ENCODE results near the gene PRR15L.
"Not testable (repeated sequence)": the region's sequence is repeated elsewhere in the genome, so short reads cannot be mapped to it uniquely, and the experiment has no call there.

PRR15L gene

DNA sequence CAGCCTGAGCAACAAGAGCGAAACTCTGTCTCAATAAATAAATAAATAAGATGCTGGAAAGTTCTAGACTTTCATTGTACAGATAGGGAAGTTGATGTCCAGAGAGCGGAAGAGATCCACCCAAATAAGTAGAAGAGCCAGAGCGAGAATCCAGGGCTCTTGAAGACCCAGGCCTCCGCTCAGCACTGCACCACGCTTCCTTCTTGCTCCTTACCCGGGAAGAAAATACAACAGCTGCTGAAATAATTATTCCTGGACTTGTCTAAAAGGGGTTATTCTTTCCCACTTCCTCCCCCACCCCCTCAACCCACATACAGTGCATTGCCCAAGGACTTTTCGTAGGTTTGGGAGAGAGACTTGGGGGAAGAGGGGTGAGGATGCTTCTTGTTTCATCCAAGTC is 39.9 kb upstream of the PRR15L start:
- no peak overlapping the region for H3K27ac ChIP-seq (ENCODE audit: low read length)
- peaks cover 40% of the 10 kb centered on the region for H3K4me1 ChIP-seq (ENCODE audit: control insufficient read depth, low read depth, low read length)
- H3K27me3 ChIP-seq (ENCODE audit: control insufficient read depth, insufficient read depth, low read length): no peaks in the 10 kb centered on the region
- H3K4me3 ChIP-seq (ENCODE audit: low read length): no peak overlapping the region
- no peaks in the 10 kb centered on the region for H3K9me3 ChIP-seq (ENCODE audit: control insufficient read depth, low read depth, low read length)
- H3K36me3 ChIP-seq (ENCODE audit: control insufficient read depth, low read depth, low read length): no peaks in the 10 kb centered on the region
- no peak overlapping the region for H3K9ac ChIP-seq (ENCODE audit: low read length)

DNA sequence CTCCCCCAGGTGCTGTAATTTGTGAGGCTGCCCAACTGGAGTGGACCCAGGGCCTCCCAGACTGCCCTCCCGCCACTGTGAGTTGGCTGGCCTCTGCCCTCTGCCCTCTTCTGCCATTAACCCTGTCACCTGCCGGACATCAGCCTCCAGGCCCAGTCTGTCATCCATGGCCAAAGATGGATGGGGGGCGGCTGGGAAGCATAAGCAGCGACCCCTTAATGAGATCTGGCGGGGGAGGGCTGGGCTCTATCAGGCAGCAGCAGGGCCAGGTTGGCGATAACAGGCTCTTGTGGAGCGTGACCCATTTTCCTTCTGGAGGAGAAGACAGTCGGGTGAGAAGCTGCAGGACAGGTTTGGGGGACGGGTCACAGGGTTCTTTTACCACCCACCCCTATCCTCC is 38.5 kb upstream of the PRR15L start:
- Histone ChIP-seq H3K9me3 (ENCODE audit: control insufficient read depth, low read depth, low read length) (no peaks in the 10 kb centered on the region), H3K27me3 (ENCODE audit: control insufficient read depth, insufficient read depth, low read length) (no peaks in the 10 kb centered on the region), H3K4me3 (ENCODE audit: low read length) (no peak overlapping the region), H3K36me3 (ENCODE audit: control insufficient read depth, low read depth, low read length) (no peaks in the 10 kb centered on the region), H3K4me1 (ENCODE audit: control insufficient read depth, low read depth, low read length) (peaks cover 38% of the 10 kb centered on the region), H3K27ac (ENCODE audit: low read length) (no peak overlapping the region), H3K9ac (ENCODE audit: low read length) (no peak overlapping the region)

DNA sequence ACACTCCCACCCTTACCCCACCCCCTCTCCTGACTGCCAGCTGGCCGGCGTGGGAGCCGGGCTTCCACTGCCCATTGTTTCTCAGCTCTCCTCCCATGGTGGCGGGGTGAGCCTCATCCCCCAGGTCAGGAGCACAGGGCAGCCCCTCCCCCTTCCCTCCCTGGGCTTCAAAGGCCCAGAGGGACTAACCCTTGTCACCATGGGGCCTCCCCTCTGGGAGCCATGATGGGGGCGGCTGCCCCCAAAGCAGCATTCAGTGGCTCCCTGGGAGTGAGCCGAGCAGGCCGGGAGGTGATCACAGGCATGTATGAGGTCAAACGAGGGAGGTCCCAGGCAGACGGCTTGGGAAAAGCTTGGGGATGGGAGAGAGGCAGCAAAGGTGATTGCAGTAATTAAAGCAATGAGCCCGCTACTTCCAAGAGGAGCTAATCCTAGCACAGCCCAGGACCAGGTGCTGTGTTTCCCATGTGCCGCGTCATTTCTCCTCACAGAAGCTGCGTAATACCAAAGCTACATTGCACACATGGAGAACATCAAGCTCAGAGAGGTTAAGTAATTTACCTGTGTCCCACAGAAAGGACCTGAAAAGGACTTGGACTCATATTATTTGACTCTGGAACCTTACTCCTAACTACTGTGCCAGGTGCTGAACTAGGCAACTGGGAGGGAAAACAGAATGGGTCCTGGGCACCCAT is 37.7 kb upstream of the PRR15L start:
- no peak overlapping the region for H3K9ac ChIP-seq (ENCODE audit: low read length)

DNA sequence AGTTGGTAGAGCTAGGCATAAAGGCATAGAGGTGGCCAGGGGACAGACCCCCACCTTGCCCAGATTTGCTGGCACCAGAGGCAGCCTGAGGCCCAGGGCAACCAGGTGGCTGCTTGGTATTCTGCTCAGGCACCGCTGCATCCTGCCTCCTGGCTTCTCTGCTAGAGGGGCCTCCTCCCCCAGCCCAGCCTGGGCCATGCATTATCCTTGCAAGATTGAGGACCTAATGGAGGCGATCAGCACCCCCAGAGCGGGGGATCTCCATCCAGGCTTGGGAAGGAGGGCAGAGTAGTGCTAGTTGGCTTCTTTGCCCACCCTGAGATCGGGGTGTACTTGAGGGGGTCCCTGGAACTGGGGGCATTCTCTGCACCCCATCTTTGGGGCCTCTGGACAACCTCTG is 37.0 kb upstream of the PRR15L start:
- H3K9ac ChIP-seq (ENCODE audit: low read length): no peak overlapping the region
- H3K9me3 ChIP-seq (ENCODE audit: control insufficient read depth, low read depth, low read length): no peaks in the 10 kb centered on the region
- no peak overlapping the region for H3K27ac ChIP-seq (ENCODE audit: low read length)
- H3K27me3 ChIP-seq (ENCODE audit: control insufficient read depth, insufficient read depth, low read length): no peaks in the 10 kb centered on the region
- no peaks in the 10 kb centered on the region for H3K36me3 ChIP-seq (ENCODE audit: control insufficient read depth, low read depth, low read length)
- peaks cover 43% of the 10 kb centered on the region for H3K4me1 ChIP-seq (ENCODE audit: control insufficient read depth, low read depth, low read length)
- H3K4me3 ChIP-seq (ENCODE audit: low read length): no peak overlapping the region

More for the DNA sequence above, 37.7 kb upstream of the PRR15L start:
- H3K27ac ChIP-seq (ENCODE audit: low read length): no peak overlapping the region
- H3K9me3 ChIP-seq (ENCODE audit: control insufficient read depth, low read depth, low read length): no peaks in the 10 kb centered on the region
- no peak overlapping the region for H3K4me3 ChIP-seq (ENCODE audit: low read length)
- H3K4me1 ChIP-seq (ENCODE audit: control insufficient read depth, low read depth, low read length): peaks cover 44% of the 10 kb centered on the region
- no peaks in the 10 kb centered on the region for H3K27me3 ChIP-seq (ENCODE audit: control insufficient read depth, insufficient read depth, low read length)
- H3K36me3 ChIP-seq (ENCODE audit: control insufficient read depth, low read depth, low read length): no peaks in the 10 kb centered on the region

DNA sequence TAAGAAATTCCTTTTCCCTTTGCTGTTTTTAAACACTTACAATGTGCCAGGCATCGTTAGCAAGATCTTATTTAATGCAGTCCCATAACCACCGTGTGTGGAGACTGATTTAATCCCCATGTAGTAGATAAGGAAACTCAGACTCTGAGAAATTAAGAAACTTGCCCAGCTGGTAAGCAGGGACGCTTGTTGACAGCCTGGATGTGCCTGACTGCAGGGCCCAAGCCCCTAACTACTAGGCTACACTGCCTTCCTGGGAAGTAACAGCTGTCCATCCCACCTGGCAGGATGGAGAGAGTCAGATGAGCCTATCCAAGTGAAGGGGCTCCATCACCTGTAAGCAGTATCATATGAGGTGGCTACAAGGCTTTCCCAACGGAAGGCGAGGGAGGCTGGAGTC is 36.3 kb upstream of the PRR15L start:
- H3K4me1 ChIP-seq (ENCODE audit: control insufficient read depth, low read depth, low read length): peaks cover 40% of the 10 kb centered on the region
- no peak overlapping the region for H3K9ac ChIP-seq (ENCODE audit: low read length)
- H3K27ac ChIP-seq (ENCODE audit: low read length): no peak overlapping the region
- no peaks in the 10 kb centered on the region for H3K9me3 ChIP-seq (ENCODE audit: control insufficient read depth, low read depth, low read length)
- H3K27me3 ChIP-seq (ENCODE audit: control insufficient read depth, insufficient read depth, low read length): no peaks in the 10 kb centered on the region
- no peaks in the 10 kb centered on the region for H3K36me3 ChIP-seq (ENCODE audit: control insufficient read depth, low read depth, low read length)
- H3K4me3 ChIP-seq (ENCODE audit: low read length): no peak overlapping the region

DNA sequence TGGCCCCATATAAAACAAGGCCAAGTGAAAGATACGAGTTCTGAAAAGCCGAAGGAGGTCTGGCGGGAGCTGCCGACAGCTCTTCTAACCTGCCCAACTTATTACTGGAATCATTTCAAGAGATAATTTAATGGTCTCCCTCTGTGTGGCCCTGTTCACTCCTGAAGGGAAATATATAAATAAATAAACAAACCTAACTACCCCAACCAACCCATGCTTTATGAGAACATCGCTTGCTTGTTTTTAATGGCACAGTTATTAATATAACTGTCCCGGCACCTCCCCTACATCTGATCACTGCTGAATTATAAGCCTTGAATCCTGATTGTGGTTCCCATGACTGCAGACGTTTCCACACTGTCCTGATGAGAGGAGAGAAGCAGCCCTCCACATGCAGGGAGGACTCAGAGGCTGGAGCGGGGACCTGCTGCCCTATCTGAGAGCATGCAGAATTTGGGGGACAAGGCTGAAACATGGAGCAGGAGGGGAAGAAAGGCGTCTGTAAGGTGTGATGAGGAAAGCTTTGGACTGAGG is 35.4 kb upstream of the PRR15L start:
- no peaks in the 10 kb centered on the region for H3K36me3 ChIP-seq (ENCODE audit: control insufficient read depth, low read depth, low read length)
- no peak overlapping the region for H3K9ac ChIP-seq (ENCODE audit: low read length)
- H3K4me3 ChIP-seq (ENCODE audit: low read length): no peak overlapping the region
- no peaks in the 10 kb centered on the region for H3K27me3 ChIP-seq (ENCODE audit: control insufficient read depth, insufficient read depth, low read length)
- no peak overlapping the region for H3K27ac ChIP-seq (ENCODE audit: low read length)
- peaks cover 40% of the 10 kb centered on the region for H3K4me1 ChIP-seq (ENCODE audit: control insufficient read depth, low read depth, low read length)
- H3K9me3 ChIP-seq (ENCODE audit: control insufficient read depth, low read depth, low read length): no peaks in the 10 kb centered on the region

DNA sequence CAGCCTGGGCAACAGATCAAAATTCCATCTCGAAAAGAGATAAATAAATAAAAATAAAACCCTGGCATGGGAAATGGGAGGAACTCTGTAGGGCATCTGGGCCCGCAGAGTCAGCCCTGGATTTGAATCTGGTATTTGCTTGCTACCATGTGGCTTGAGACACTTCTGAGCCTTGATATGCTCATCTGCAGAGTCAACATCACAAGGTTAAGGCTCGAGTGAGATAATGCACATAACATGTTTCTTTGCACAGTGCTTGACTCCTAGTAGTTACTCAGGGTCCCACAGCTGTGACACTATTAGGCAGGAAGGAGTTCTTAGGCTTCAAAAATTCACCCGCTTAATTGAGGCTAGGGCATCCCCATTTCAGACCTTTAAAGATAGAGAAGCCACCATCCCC is 34.5 kb upstream of the PRR15L start:
- Histone ChIP-seq H3K4me3 (ENCODE audit: low read length) (no peak overlapping the region), H3K36me3 (ENCODE audit: control insufficient read depth, low read depth, low read length) (no peaks in the 10 kb centered on the region), H3K4me1 (ENCODE audit: control insufficient read depth, low read depth, low read length) (peaks cover 48% of the 10 kb centered on the region), H3K27ac (ENCODE audit: low read length) (no peak overlapping the region), H3K9ac (ENCODE audit: low read length) (no peak overlapping the region), H3K27me3 (ENCODE audit: control insufficient read depth, insufficient read depth, low read length) (no peaks in the 10 kb centered on the region), H3K9me3 (ENCODE audit: control insufficient read depth, low read depth, low read length) (no peaks in the 10 kb centered on the region)

DNA sequence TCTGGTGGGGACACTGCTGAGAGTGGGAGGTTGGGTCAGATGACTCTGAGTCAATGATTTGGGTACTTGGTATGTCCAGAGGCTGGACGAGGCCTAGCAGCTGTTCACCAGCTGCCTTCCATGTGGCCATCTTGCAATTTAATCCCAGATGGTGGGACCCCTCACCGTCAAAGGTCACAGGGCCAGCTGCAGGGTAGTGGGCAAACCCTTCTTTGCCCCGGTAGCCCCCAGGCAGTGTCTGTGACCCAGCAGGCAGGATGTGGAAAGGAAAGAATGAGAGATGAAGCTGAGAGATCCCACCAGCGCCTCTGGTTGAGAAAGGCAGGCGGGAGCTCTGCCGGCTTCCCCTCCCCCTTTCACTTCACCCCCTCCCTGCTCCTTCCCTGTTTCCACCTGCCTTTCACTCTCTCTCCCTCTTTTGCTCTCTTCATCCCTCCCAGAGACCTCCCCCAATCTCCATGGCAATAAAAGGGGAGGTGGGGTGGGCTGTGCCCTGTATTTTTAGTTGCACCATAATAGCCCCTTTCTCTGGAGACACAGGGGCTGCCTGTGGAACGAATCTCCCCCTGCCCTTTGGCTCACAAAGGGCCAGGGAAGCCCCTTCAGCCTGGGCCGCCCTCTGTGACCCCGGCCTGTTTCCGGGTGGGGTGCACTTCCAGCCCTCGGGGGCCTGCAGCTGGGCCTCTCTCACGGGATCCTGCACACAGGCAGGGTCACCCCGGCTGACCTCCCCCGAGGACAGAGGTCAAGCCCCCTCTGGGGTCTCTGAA is 33.5 kb upstream of the PRR15L start:
- H3K4me3 ChIP-seq (ENCODE audit: low read length): peak overlapping the region; percentile 29
- no peaks in the 10 kb centered on the region for H3K36me3 ChIP-seq (ENCODE audit: control insufficient read depth, low read depth, low read length)
- no peak overlapping the region for H3K9ac ChIP-seq (ENCODE audit: low read length)
- H3K4me1 ChIP-seq (ENCODE audit: control insufficient read depth, low read depth, low read length): peaks cover 53% of the 10 kb centered on the region
- no peaks in the 10 kb centered on the region for H3K27me3 ChIP-seq (ENCODE audit: control insufficient read depth, insufficient read depth, low read length)
- no peaks in the 10 kb centered on the region for H3K9me3 ChIP-seq (ENCODE audit: control insufficient read depth, low read depth, low read length)
- H3K27ac ChIP-seq (ENCODE audit: low read length): no peak overlapping the region

DNA sequence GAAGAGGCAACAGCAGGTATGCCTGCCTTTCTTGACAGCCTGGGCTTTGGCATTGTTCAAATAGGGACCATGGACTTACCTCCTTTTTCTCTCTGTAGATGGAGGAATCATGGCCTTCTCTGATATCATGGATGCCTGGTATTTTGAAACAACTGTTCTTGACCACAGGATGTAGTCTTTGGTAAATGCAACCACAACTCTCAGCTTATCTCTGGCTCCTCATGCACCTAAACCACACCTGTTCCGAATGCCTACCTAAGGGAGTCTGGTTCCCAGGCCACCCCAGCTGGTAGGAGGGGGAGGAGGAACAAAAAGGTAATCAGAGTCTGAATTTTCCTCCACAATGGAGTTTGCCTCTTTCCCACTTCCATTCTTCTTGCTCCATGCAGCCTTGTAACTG is 32.0 kb upstream of the PRR15L start:
- Histone ChIP-seq H3K4me3 (ENCODE audit: low read length) (no peak overlapping the region), H3K27me3 (ENCODE audit: control insufficient read depth, insufficient read depth, low read length) (no peaks in the 10 kb centered on the region), H3K9ac (ENCODE audit: low read length) (no peak overlapping the region), H3K36me3 (ENCODE audit: control insufficient read depth, low read depth, low read length) (no peaks in the 10 kb centered on the region), H3K4me1 (ENCODE audit: control insufficient read depth, low read depth, low read length) (peaks cover 40% of the 10 kb centered on the region), H3K9me3 (ENCODE audit: control insufficient read depth, low read depth, low read length) (no peaks in the 10 kb centered on the region), H3K27ac (ENCODE audit: low read length) (no peak overlapping the region)

DNA sequence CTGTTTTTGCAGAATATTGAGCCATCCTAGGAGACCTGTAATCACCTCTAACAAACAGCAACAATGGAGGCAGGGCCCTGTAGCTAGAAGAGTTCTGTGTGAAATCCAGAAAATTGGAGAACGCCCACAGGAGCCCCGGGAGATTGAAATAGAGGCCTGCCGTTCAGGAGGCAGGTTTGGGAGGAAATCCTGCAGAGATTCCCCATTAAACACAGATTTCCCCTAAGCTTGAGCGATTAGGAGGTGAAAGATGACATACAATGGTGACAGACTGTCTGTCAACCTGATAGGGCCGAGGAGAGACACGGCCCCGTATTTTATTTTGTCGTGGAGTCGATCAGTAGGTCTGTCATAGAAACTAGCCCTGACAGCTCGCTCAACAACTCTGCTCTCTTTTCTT is 31.5 kb upstream of the PRR15L start:
- Histone ChIP-seq H3K27ac (ENCODE audit: low read length) (no peak overlapping the region), H3K4me3 (ENCODE audit: low read length) (no peak overlapping the region), H3K4me1 (ENCODE audit: control insufficient read depth, low read depth, low read length) (peaks cover 35% of the 10 kb centered on the region), H3K9me3 (ENCODE audit: control insufficient read depth, low read depth, low read length) (no peaks in the 10 kb centered on the region), H3K36me3 (ENCODE audit: control insufficient read depth, low read depth, low read length) (no peaks in the 10 kb centered on the region), H3K9ac (ENCODE audit: low read length) (no peak overlapping the region), H3K27me3 (ENCODE audit: control insufficient read depth, insufficient read depth, low read length) (no peaks in the 10 kb centered on the region)

DNA sequence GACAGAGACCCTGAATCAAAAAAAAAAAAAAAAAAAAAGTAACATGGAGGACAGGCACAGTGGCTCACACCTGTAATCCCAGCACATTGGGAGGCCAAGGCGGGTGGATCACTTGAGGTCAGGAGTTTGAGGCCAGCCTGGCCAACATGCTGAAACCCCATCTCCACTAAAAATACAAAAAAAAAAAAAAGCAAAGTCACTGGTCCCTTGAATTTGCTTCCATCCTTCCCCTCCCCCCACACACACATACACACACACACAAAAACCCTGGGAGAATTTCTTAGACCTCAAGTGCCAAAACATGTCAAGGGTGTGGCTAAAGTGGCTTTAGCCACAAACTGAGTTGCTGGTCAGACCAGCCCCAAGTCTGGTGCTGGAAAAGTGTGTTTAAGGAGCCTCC is 30.8 kb upstream of the PRR15L start:
- H3K9me3 ChIP-seq (ENCODE audit: control insufficient read depth, low read depth, low read length); H3K9ac ChIP-seq (ENCODE audit: low read length); H3K4me3 ChIP-seq (ENCODE audit: low read length); H3K36me3 ChIP-seq (ENCODE audit: control insufficient read depth, low read depth, low read length); H3K27me3 ChIP-seq (ENCODE audit: control insufficient read depth, insufficient read depth, low read length); H3K27ac ChIP-seq (ENCODE audit: low read length): not testable (repeated sequence)
- H3K4me1 ChIP-seq (ENCODE audit: control insufficient read depth, low read depth, low read length): peaks cover 34% of the 10 kb centered on the region
